GM23338 (cell line): ENCODE data around the gene OXLD1. TPM values are rescaled to one million over a fixed set of nuclear protein-coding genes. Genes with fewer than 3 reads are reported as not detected.

Source experiments
- ATAC-seq: fragments of 200-7000 bp; cut with Tn5 transposase; 3 replicates; pipeline ENCODE4 v1.9.1; 2020
- DNase-seq: peaks from one replicate; pipeline ENCODE4 v3.0.0-alpha.2; 2015; ENCODE audit warnings: low spot score
- H2AFZ ChIP-seq: fragments of 200-600 bp; sonication (generic); 2 replicates; pipeline ENCODE4 v1.8.0; 2016; ENCODE audit warnings: antibody characterized with exemption, mild to moderate bottlenecking, moderate library complexity
- H3F3A ChIP-seq: fragments of 200-600 bp; sonication (generic); replicated peaks from 2 replicates; pipeline ENCODE4 v1.8.0; 2017; ENCODE audit warnings: antibody characterized with exemption, mixed run types, low read depth
- H3K27ac ChIP-seq: fragments of 200-600 bp; sonication (generic); 2 replicates; pipeline ENCODE4 v1.6.1; 2016; ENCODE audit warnings: low read depth
- H3K27me3 ChIP-seq: fragments of 200-600 bp; sonication (generic); 2 replicates; pipeline ENCODE4 v1.8.0; 2016; ENCODE audit warnings: mild to moderate bottlenecking, mixed run types, moderate library complexity; ENCODE audit not compliant: insufficient read depth
- H3K36me3 ChIP-seq: fragments of 200-600 bp; sonication (generic); 2 replicates; pipeline ENCODE4 v1.8.0; 2016; ENCODE audit warnings: mild to moderate bottlenecking; ENCODE audit not compliant: insufficient read depth
- H3K4me1 ChIP-seq: fragments of 200-600 bp; sonication (generic); 2 replicates; pipeline ENCODE4 v1.8.0; 2016; ENCODE audit warnings: mild to moderate bottlenecking, moderate library complexity; ENCODE audit not compliant: insufficient read depth
- H3K4me2 ChIP-seq: fragments of 200-600 bp; sonication (generic); 2 replicates; pipeline ENCODE4 v1.7.1; 2017; ENCODE audit warnings: mixed run types
- H3K4me3 ChIP-seq: fragments of 200-600 bp; sonication (generic); 2 replicates; pipeline ENCODE4 v1.6.1; 2016; ENCODE audit warnings: mixed run types
- H3K79me2 ChIP-seq: fragments of 200-600 bp; sonication (generic); replicated peaks from 2 replicates; pipeline ENCODE4 v1.8.0; 2017; ENCODE audit warnings: mild to moderate bottlenecking; ENCODE audit not compliant: insufficient read depth
- H3K9me2 ChIP-seq: fragments of 200-600 bp; sonication (generic); 2 replicates; pipeline ENCODE4 v1.8.0; 2017; ENCODE audit not compliant: insufficient read depth
- H4K20me1 ChIP-seq: fragments of 200-600 bp; sonication (generic); replicated peaks from 2 replicates; pipeline ENCODE4 v1.8.0; 2017; ENCODE audit warnings: mild to moderate bottlenecking; ENCODE audit not compliant: insufficient read depth
- H3K27ac Mint-ChIP-seq: 2 replicates; pipeline ENCODE4 v1.8.0; 2020; ENCODE audit warnings: inconsistent platforms, mild to moderate bottlenecking, moderate library complexity, mixed read lengths
- H3K27me3 Mint-ChIP-seq: 3 replicates; pipeline ENCODE4 v1.8.0; 2022; ENCODE audit warnings: low read depth, mild to moderate bottlenecking, moderate library complexity, mixed read lengths, inconsistent platforms; ENCODE audit not compliant: insufficient read depth, poor library complexity
- H3K36me3 Mint-ChIP-seq: 3 replicates; pipeline ENCODE4 v1.8.0; 2021; ENCODE audit warnings: low read depth, mild to moderate bottlenecking, inconsistent platforms, moderate library complexity, mixed read lengths
- H3K4me1 Mint-ChIP-seq: 3 replicates; pipeline ENCODE4 v1.8.0; 2020; ENCODE audit warnings: mild to moderate bottlenecking, inconsistent platforms, mixed read lengths
- H3K4me3 Mint-ChIP-seq: 3 replicates; pipeline ENCODE4 v1.8.0; 2021; ENCODE audit warnings: moderate library complexity, mild to moderate bottlenecking, inconsistent platforms, mixed read lengths
- H3K9me3 Mint-ChIP-seq: 3 replicates; pipeline ENCODE4 v1.8.0; 2020; ENCODE audit warnings: moderate library complexity, mild to moderate bottlenecking, inconsistent platforms, mixed read lengths
- EZH2 ChIP-seq: fragments of 200-600 bp; sonication (generic); IDR thresholded peaks from one replicate; pipeline ENCODE4 v1.8.0; 2017; ENCODE audit warnings: antibody characterized with exemption, mild to moderate bottlenecking, low read depth; ENCODE audit not compliant: unreplicated experiment
- EZH2phosphoT487 ChIP-seq: fragments of 200-600 bp; sonication (generic); IDR thresholded peaks from one replicate; pipeline ENCODE4 v1.8.1; 2018; ENCODE audit warnings: antibody characterized with exemption; ENCODE audit not compliant: unreplicated experiment
- ZNF114 ChIP-seq: fragments of 250-450 bp; sonication (Bioruptor Pico); IDR thresholded peaks from 2 replicates; pipeline ENCODE4 v1.5.0; 2020; ENCODE audit warnings: mild to moderate bottlenecking, moderate library complexity
- ZNF331 ChIP-seq: fragments of 250-450 bp; sonication (Bioruptor Pico); IDR thresholded peaks from 2 replicates; pipeline ENCODE4 v1.5.0; 2020; ENCODE audit warnings: low read depth, mild to moderate bottlenecking, moderate library complexity
- polyA plus RNA-seq: library from polyadenylated mRNA; unstranded; fragments of >200 nt; fragmentation: Nextera tagmentation; extraction: Ambion mirVana; gene quantifications from 2 replicates; pipeline ENCODE4 v1.2.1, GENCODE V29; 2016
- total RNA-seq: library from RNA; depleted of rRNA; stranded (reverse); fragments of >200 nt; shearing (Covaris generic); gene quantifications from 2 replicates; pipeline ENCODE4 v1.2.3, GENCODE V29; 2014
- TF ChIP-seq, protein P1 (sequence below), 2 experiments: fragments of 200-600 bp in 1 of 2; sonication (generic) in 1 of 2; conservative IDR thresholded peaks; 2 replicates each; pipeline versions ENCODE4 v1.5.1 to v1.6.1; 2016 to 2017; ENCODE audit warnings: antibody characterized with exemption in 2 of 2, low read depth in 2 of 2, mild to moderate bottlenecking in 2 of 2, moderate library complexity in 1 of 2
- TF ChIP-seq, protein P2 (sequence below): IDR thresholded peaks from one replicate; pipeline ENCODE4 v1.6.1; 2018; ENCODE audit warnings: antibody characterized with exemption; ENCODE audit not compliant: unreplicated experiment

OXLD1 gene
- total and polyA plus RNA-seq, 2 experiments from 2014 or later, result 46.0 to 64.9 TPM

DNA sequence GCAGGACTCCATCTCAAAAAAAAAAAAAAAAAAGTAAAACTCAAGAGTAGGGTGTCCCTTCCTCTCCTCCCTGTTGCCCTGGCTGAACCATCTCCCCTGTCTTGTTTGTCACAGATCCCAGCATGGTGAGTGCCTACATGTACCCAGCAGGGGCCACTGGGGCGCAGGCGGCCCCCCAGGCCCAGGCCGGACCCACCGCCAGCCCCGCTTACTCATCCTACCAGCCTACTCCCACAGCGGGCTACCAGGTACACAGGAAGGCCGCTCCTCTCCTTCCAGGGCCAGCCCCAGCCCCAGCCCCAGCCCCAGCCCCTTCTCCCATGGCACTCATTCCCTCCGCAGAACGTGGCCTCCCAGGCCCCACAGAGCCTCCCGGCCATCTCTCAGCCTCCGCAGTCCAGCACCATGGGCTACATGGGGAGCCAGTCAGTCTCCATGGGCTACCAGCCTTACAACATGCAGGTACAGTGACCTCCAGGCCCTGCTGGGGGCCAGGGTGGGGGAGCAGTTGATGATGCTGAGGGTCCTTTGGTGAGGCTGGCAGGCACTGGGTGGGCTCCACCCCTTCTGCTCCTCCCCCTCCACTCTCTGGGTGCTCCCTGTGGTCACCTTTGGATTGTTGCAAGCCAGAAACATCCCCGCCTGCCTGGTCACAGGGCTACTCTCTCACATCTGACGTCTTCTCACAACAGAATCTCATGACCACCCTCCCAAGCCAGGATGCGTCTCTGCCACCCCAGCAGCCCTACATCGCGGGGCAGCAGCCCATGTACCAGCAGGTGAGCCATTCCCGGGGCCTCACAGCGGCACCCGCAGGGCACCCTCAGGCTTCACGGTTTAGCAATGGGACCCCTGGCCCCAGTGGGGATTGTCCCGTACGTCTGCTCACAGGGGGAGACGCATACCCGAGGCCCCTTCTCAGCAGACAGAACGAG lies 34.2 kb upstream of the OXLD1 start:
- peak overlapping the region; percentile 23; the same call in 2 of the 3 replicates for H3K4me3 Mint-ChIP-seq
- Histone ChIP-seq H3K9me2 (no peaks in the 10 kb centered on the region), H3K4me3 (no peak overlapping the region), H4K20me1 (peaks cover 12% of the 10 kb centered on the region), H3F3A (peaks cover 26% of the 10 kb centered on the region), H2AFZ (no peak overlapping the region), H3K36me3 (peaks cover 3% of the 10 kb centered on the region), H3K27me3 (no peaks in the 10 kb centered on the region), H3K27ac (0 out of 2 replicates have a peak overlapping the region, but pooled peaks have one; percentile 26), H3K4me1 (peaks cover 10% of the 10 kb centered on the region), H3K79me2 (peaks cover 51% of the 10 kb centered on the region), H3K4me2 (no peak overlapping the region)
- H3K27ac Mint-ChIP-seq, result no peak overlapping the region; the same call in 1 of the 2 replicates
- H3K27me3 Mint-ChIP-seq, result peaks cover 15% of the 10 kb centered on the region
- peaks cover 10% of the 10 kb centered on the region; the same call in 2 of the 3 replicates for H3K4me1 Mint-ChIP-seq
- TF ChIP-seq, protein P1, sequence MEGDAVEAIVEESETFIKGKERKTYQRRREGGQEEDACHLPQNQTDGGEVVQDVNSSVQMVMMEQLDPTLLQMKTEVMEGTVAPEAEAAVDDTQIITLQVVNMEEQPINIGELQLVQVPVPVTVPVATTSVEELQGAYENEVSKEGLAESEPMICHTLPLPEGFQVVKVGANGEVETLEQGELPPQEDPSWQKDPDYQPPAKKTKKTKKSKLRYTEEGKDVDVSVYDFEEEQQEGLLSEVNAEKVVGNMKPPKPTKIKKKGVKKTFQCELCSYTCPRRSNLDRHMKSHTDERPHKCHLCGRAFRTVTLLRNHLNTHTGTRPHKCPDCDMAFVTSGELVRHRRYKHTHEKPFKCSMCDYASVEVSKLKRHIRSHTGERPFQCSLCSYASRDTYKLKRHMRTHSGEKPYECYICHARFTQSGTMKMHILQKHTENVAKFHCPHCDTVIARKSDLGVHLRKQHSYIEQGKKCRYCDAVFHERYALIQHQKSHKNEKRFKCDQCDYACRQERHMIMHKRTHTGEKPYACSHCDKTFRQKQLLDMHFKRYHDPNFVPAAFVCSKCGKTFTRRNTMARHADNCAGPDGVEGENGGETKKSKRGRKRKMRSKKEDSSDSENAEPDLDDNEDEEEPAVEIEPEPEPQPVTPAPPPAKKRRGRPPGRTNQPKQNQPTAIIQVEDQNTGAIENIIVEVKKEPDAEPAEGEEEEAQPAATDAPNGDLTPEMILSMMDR (conservative IDR thresholded peaks at IDR 0.05; ENCODE audit: low read depth in 2 of 2), result no peak
- TF ChIP-seq, protein P2, sequence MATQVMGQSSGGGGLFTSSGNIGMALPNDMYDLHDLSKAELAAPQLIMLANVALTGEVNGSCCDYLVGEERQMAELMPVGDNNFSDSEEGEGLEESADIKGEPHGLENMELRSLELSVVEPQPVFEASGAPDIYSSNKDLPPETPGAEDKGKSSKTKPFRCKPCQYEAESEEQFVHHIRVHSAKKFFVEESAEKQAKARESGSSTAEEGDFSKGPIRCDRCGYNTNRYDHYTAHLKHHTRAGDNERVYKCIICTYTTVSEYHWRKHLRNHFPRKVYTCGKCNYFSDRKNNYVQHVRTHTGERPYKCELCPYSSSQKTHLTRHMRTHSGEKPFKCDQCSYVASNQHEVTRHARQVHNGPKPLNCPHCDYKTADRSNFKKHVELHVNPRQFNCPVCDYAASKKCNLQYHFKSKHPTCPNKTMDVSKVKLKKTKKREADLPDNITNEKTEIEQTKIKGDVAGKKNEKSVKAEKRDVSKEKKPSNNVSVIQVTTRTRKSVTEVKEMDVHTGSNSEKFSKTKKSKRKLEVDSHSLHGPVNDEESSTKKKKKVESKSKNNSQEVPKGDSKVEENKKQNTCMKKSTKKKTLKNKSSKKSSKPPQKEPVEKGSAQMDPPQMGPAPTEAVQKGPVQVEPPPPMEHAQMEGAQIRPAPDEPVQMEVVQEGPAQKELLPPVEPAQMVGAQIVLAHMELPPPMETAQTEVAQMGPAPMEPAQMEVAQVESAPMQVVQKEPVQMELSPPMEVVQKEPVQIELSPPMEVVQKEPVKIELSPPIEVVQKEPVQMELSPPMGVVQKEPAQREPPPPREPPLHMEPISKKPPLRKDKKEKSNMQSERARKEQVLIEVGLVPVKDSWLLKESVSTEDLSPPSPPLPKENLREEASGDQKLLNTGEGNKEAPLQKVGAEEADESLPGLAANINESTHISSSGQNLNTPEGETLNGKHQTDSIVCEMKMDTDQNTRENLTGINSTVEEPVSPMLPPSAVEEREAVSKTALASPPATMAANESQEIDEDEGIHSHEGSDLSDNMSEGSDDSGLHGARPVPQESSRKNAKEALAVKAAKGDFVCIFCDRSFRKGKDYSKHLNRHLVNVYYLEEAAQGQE, result no peak
- no peak for TF ChIP-seq ZNF331
- TF ChIP-seq EZH2phosphoT487, result no peak
- TF ChIP-seq EZH2, result no peak
- TF ChIP-seq ZNF114 (CRISPR knock-in tag), result no peak
- ATAC-seq (no peak), DNase-seq (no peak)
- H3K36me3 Mint-ChIP-seq, result peaks cover 60% of the 10 kb centered on the region
- H3K9me3 Mint-ChIP-seq, result no peaks in the 10 kb centered on the region
